Measurements from ENCODE around the gene BMP6. TPM values are rescaled to one million over a fixed set of nuclear protein-coding genes. Genes with fewer than 3 reads are reported as not detected.

BMP6 gene
- total RNA-seq, 1 donor = 0.72 TPM

DNA sequence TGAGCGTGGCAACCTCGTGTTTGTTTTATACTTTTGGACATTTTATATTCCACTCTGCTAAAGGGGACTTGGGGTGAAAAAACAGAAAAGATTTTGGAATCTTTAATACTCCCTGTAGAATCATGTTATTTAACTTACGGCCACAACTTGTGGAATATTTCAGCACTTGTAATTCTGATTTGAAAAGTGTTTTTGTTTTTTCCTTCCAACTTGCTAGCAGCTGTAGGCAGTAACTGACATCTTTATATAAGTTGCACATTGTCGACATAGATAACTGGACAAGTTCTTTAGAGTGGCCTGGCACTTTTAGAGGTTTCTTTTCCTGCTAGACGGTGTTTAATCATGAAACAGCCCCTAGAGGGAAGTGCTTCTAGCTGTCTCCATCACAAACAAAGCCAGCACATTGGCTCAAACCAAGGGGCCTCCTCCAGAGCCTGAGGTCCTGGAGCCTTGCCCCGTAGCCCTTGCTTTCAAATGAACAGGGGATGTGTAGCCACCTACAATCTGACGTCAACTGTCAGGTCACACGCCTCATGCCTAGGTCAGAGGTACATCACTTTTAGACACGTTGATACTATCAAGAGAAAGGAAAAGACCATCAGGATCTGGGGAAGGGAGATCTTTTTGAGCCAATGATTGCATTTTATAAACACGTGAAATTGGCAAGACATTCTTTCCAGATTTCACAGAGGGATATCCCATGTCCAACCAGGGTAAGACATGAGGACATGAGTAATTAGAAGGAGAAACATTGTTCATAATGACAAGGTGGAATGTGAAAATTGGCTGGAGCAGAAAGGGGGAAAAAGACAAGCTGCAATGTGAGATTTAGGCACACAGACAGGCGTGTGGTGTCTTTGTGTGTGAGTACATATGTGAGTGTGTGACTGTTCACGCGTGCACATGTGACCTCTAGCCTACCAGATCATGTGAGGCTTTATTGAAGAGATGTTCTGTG lies 92.6 kb downstream of the BMP6 start:
- Histone ChIP-seq H3K4me3 (ENCODE audit: insufficient read depth, low read length) (no peak overlapping the region), H3K4me2 (ENCODE audit: insufficient read depth, low read length) (no peak overlapping the region), H3K27ac (ENCODE audit: low read depth, low read length) (no peak overlapping the region), H3K79me2 (ENCODE audit: insufficient read depth, low read length) (no peaks in the 10 kb centered on the region), H3K9me3 (ENCODE audit: low read depth, low read length) (no peaks in the 10 kb centered on the region), H4K20me1 (ENCODE audit: insufficient read depth, low read length) (no peaks in the 10 kb centered on the region), H2AFZ (ENCODE audit: low read length) (no peak overlapping the region), H3K27me3 (ENCODE audit: insufficient read depth, low read length) (no peaks in the 10 kb centered on the region), H3K36me3 (ENCODE audit: insufficient read depth, low read length) (no peaks in the 10 kb centered on the region), H3K4me1 (ENCODE audit: insufficient read depth, low read length) (peaks cover 25% of the 10 kb centered on the region)
- no peak for TF ChIP-seq CTCF (IDR thresholded peaks at IDR 0.05; ENCODE audit: extremely low read depth, low read depth, low read length)
- DNase-seq (ENCODE audit: insufficient read length, low spot score, missing footprints) = no peak

DNA sequence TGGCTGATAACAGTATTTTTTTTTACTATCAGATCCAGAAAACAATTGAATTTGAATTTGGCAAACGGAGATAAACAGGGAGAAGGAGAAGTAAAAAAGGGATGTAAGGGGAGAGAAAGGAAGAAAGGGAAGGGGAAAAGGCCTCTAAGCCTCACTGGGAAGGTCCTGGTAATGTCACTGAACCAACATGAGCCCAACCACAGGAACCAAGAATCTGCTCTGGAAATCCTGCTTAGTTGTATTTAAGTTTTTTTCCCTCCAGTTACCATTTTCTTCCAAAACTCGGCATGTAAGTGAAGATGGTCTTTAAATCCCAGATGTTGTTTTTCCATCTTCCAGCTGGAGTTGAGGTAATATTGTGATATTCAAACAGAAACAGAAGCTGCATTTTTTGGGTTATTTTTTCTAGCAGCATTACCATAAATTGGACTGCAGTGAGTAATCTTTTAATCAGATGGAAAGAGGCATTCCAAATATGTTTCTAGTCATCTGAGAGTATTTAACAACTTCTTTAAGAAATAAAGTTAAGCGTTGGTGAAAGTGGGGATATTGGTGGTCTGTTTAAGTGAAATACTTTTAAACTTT lies 93.6 kb downstream of the BMP6 start:
- Histone ChIP-seq H3K27ac (ENCODE audit: low read depth, low read length) (peak overlapping the region; percentile 38), H2AFZ (ENCODE audit: low read length) (no peak overlapping the region), H3K4me1 (ENCODE audit: insufficient read depth, low read length) (peaks cover 25% of the 10 kb centered on the region), H3K79me2 (ENCODE audit: insufficient read depth, low read length) (no peaks in the 10 kb centered on the region), H3K27me3 (ENCODE audit: insufficient read depth, low read length) (no peaks in the 10 kb centered on the region), H3K4me2 (ENCODE audit: insufficient read depth, low read length) (peak overlapping the region; percentile 24), H3K9me3 (ENCODE audit: low read depth, low read length) (no peaks in the 10 kb centered on the region), H3K36me3 (ENCODE audit: insufficient read depth, low read length) (no peaks in the 10 kb centered on the region), H4K20me1 (ENCODE audit: insufficient read depth, low read length) (no peaks in the 10 kb centered on the region), H3K4me3 (ENCODE audit: insufficient read depth, low read length) (no peak overlapping the region)
- DNase-seq (ENCODE audit: insufficient read length, low spot score, missing footprints) = peak; percentile 89
- TF ChIP-seq CTCF (IDR thresholded peaks at IDR 0.05; ENCODE audit: extremely low read depth, low read depth, low read length) = no peak

GRCh38 chr6:7820288-7820835 lies 94.5 kb downstream of the BMP6 start:
- TF ChIP-seq CTCF (IDR thresholded peaks at IDR 0.05; ENCODE audit: extremely low read depth, low read depth, low read length) = no peak
- H3K9me3 ChIP-seq (ENCODE audit: low read depth, low read length) = no peaks in the 10 kb centered on the region
- H3K27ac ChIP-seq (ENCODE audit: low read depth, low read length) = peak overlapping the region; percentile 38
- no peaks in the 10 kb centered on the region for H3K79me2 ChIP-seq (ENCODE audit: insufficient read depth, low read length)
- no peak overlapping the region for H2AFZ ChIP-seq (ENCODE audit: low read length)
- H3K27me3 ChIP-seq (ENCODE audit: insufficient read depth, low read length) = no peaks in the 10 kb centered on the region
- DNase-seq (ENCODE audit: insufficient read length, low spot score, missing footprints) = no peak
- H3K36me3 ChIP-seq (ENCODE audit: insufficient read depth, low read length) = no peaks in the 10 kb centered on the region
- no peaks in the 10 kb centered on the region for H4K20me1 ChIP-seq (ENCODE audit: insufficient read depth, low read length)
- no peak overlapping the region for H3K4me3 ChIP-seq (ENCODE audit: insufficient read depth, low read length)
- H3K4me1 ChIP-seq (ENCODE audit: insufficient read depth, low read length) = peaks cover 25% of the 10 kb centered on the region
- H3K4me2 ChIP-seq (ENCODE audit: insufficient read depth, low read length) = peak overlapping the region; percentile 24

GRCh38 chr6:7821426-7821825 lies 95.5 kb downstream of the BMP6 start:
- H2AFZ ChIP-seq (ENCODE audit: low read length) = no peak overlapping the region
- H3K27me3 ChIP-seq (ENCODE audit: insufficient read depth, low read length) = no peaks in the 10 kb centered on the region
- TF ChIP-seq CTCF (IDR thresholded peaks at IDR 0.05; ENCODE audit: extremely low read depth, low read depth, low read length) = no peak
- H4K20me1 ChIP-seq (ENCODE audit: insufficient read depth, low read length) = no peaks in the 10 kb centered on the region
- H3K36me3 ChIP-seq (ENCODE audit: insufficient read depth, low read length) = no peaks in the 10 kb centered on the region
- no peaks in the 10 kb centered on the region for H3K9me3 ChIP-seq (ENCODE audit: low read depth, low read length)
- H3K4me2 ChIP-seq (ENCODE audit: insufficient read depth, low read length) = peak overlapping the region; percentile 54
- peak; percentile 85 for DNase-seq (ENCODE audit: insufficient read length, low spot score, missing footprints)
- no peaks in the 10 kb centered on the region for H3K79me2 ChIP-seq (ENCODE audit: insufficient read depth, low read length)
- no peak overlapping the region for H3K27ac ChIP-seq (ENCODE audit: low read depth, low read length)
- peaks cover 25% of the 10 kb centered on the region for H3K4me1 ChIP-seq (ENCODE audit: insufficient read depth, low read length)
- H3K4me3 ChIP-seq (ENCODE audit: insufficient read depth, low read length) = no peak overlapping the region

Data from osteoblast (primary cell).